Right atrium auricular region (tissue), 2 donors: ENCODE measurements around the gene GMDS. TPM values are rescaled to one million over a fixed set of nuclear protein-coding genes. Genes with fewer than 3 reads are reported as not detected.

ENCODE experiments used
- DNase-seq: peaks from one replicate; pipeline ENCODE4 v3.0.0-alpha.2; 2019; ENCODE audit warnings: low spot score
- H3K27ac ChIP-seq, 2 donors: fragments of 200-600 bp; sonication (generic); 1 replicate in 1 of 2; 2 replicates in 1 of 2; pipeline ENCODE4 v1.5.1; 2016 to 2019
- H3K27me3 ChIP-seq, 2 donors: fragments of 200-600 bp; sonication (generic); one replicate each; pipeline versions ENCODE4 v1.5.1 to v1.6.0; 2017 to 2019
- H3K36me3 ChIP-seq: fragments of 200-600 bp; sonication (generic); one replicate; pipeline ENCODE4 v1.5.1; 2016
- H3K4me1 ChIP-seq, 2 donors: fragments of 200-600 bp; sonication (generic); one replicate each; pipeline versions ENCODE4 v1.5.1 to v1.6.0; 2017 to 2019
- H3K4me3 ChIP-seq, 2 donors: fragments of 200-600 bp; sonication (generic); 1 replicate in 1 of 2; 2 replicates in 1 of 2; pipeline ENCODE4 v1.5.1; 2017 to 2019; ENCODE audit warnings: mild to moderate bottlenecking in 1 of 2, moderate library complexity in 1 of 2
- H3K9me3 ChIP-seq, 2 donors: fragments of 200-600 bp; sonication (generic); one replicate each; pipeline ENCODE4 v1.5.1; 2019
- total RNA-seq, 2 donors: library from RNA; depleted of rRNA; stranded (reverse); fragments of >200 nt; gene quantifications; one replicate each; pipeline ENCODE4 v1.1.0, GENCODE V29; 2016
- TF ChIP-seq, protein P1 (sequence below), 2 donors: fragments of 200-600 bp; sonication (generic); IDR thresholded peaks; one replicate each; pipeline ENCODE4 v1.5.1; 2019; ENCODE audit warnings: antibody characterized with exemption in 2 of 2

GMDS gene
- total RNA-seq, 2 donors from 2014 or later: 11.1 to 11.8 TPM

GRCh38 chr6:2042956-2043648 is 202.3 kb downstream of the GMDS start:
- Histone ChIP-seq H3K27me3 (no peaks in the 10 kb centered on the region), H3K4me3 (no peak overlapping the region), H3K9me3 (no peaks in the 10 kb centered on the region), H3K4me1 (no peaks in the 10 kb centered on the region), H3K36me3 (no peaks in the 10 kb centered on the region), H3K27ac (no peak overlapping the region)
- DNase-seq: no peak
- TF ChIP-seq, protein P1, sequence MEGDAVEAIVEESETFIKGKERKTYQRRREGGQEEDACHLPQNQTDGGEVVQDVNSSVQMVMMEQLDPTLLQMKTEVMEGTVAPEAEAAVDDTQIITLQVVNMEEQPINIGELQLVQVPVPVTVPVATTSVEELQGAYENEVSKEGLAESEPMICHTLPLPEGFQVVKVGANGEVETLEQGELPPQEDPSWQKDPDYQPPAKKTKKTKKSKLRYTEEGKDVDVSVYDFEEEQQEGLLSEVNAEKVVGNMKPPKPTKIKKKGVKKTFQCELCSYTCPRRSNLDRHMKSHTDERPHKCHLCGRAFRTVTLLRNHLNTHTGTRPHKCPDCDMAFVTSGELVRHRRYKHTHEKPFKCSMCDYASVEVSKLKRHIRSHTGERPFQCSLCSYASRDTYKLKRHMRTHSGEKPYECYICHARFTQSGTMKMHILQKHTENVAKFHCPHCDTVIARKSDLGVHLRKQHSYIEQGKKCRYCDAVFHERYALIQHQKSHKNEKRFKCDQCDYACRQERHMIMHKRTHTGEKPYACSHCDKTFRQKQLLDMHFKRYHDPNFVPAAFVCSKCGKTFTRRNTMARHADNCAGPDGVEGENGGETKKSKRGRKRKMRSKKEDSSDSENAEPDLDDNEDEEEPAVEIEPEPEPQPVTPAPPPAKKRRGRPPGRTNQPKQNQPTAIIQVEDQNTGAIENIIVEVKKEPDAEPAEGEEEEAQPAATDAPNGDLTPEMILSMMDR (IDR thresholded peaks at IDR 0.05): no peak

GRCh38 chr6:2038092-2038491 is 207.3 kb downstream of the GMDS start:
- no peaks in the 10 kb centered on the region for H3K9me3 ChIP-seq
- no peaks in the 10 kb centered on the region for H3K27me3 ChIP-seq
- TF ChIP-seq, protein P1 (IDR thresholded peaks at IDR 0.05): no peak
- no peak for DNase-seq
- no peaks in the 10 kb centered on the region for H3K36me3 ChIP-seq
- no peaks in the 10 kb centered on the region for H3K4me1 ChIP-seq
- H3K27ac ChIP-seq: no peak overlapping the region
- H3K4me3 ChIP-seq: no peak overlapping the region

DNA sequence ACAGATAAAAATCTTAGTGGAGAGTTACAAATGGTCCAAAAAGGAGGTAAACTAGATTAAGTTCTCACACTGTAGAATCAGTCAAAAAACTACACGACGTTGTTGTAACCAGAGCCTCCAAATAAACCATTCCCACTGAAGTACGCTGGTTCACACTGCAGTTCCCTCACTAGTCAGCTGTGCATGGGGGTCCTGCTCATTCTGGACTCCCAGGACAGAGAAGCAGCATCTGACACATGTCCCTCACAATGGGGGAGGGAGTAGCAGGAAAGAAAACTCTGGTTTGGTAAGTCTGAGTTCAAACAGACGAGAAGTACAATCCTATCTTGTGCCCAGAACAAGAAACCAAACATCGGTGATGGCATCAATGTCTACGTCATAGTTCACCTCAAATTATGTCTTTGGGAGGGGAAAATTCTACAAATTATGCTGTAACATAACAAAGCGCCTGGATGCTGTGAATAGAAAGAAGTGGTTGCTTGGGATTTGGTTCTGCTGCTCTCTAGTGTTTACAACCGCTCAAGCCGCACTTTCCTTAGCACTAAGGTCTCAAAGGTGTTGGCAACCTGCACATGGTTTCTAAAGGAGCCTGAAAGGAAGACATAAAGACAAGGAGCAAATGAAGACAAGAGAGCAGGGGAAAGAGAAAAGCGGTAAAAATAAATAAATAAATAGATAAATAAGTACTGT is 208.0 kb downstream of the GMDS start:
- Histone ChIP-seq H3K4me3 (no peak overlapping the region), H3K9me3 (no peaks in the 10 kb centered on the region), H3K27me3 (no peaks in the 10 kb centered on the region), H3K27ac (no peak overlapping the region), H3K4me1 (no peaks in the 10 kb centered on the region), H3K36me3 (no peaks in the 10 kb centered on the region)
- TF ChIP-seq, protein P1 (IDR thresholded peaks at IDR 0.05): no peak
- DNase-seq: no peak

- no peak overlapping the region for H3K27ac ChIP-seq
- DNase-seq: no peak
- no peaks in the 10 kb centered on the region for H3K27me3 ChIP-seq
- no peaks in the 10 kb centered on the region for H3K4me1 ChIP-seq
- H3K4me3 ChIP-seq: no peak overlapping the region
- TF ChIP-seq, protein P1 (IDR thresholded peaks at IDR 0.05): no peak
- H3K36me3 ChIP-seq: no peaks in the 10 kb centered on the region
- no peaks in the 10 kb centered on the region for H3K9me3 ChIP-seq
These were observed 208.7 kb downstream of the GMDS start for GRCh38 chr6:2036710-2037023.

DNA sequence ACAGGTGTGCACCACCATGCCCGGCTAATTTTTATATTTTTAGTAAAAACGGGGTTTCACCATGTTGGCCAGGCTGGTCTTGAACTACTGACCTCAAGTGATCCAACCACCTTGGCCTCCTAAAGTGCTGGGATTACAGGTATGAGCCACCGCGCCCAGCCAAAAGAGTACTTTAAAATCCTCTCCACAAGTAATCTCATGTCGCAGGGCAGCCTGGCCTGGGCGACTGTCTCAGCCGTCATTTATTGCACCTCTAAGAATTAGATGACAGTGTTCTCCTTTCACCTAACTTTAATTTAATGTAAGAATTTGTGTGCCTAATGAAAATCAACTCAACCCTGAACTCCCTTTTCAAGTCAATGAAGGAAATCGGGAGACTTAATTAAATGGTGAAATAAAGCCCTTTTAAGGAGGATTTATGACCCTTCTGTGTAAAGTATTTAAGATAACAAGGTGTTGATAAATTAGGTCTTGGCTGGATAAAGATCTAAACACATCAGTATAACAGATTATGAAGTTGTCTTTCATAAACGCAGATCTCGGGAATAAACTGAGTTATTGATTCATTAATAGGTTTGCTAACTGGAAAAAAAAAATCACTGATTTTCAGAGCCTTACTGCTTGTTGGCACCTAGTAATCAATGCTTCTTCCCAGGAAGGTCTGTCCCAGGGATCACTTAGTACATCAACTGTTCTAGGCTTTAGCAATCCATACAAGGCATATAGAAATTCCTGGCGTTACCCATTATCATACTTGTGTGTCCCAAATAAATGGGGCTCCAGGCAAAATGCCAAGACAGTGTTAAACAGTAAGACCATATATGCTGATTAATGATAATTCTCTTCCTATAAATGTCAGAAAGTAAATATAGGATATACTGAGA is 209.3 kb downstream of the GMDS start:
- H3K9me3 ChIP-seq: no peaks in the 10 kb centered on the region
- TF ChIP-seq, protein P1 (IDR thresholded peaks at IDR 0.05): no peak
- DNase-seq: no peak
- H3K36me3 ChIP-seq: no peaks in the 10 kb centered on the region
- no peaks in the 10 kb centered on the region for H3K27me3 ChIP-seq
- no peak overlapping the region for H3K4me3 ChIP-seq
- H3K4me1 ChIP-seq: no peaks in the 10 kb centered on the region
- no peak overlapping the region for H3K27ac ChIP-seq
